HEK293 (cell line): ENCODE results near the gene PHF21A.

Experiments used
- CTCF ChIA-PET: fragments of 350-600 bp; formaldehyde crosslinking; extraction: SDS; loops from one replicate; lab custom pipeline; 2021; ENCODE audit warnings: antibody characterized with exemption; lab: Yijun Ruan, JAX
- POLR2A ChIA-PET: fragments of 300-600 bp; formaldehyde crosslinking; extraction: SDS; loops from one replicate; lab custom pipeline; 2020; ENCODE audit warnings: antibody characterized with exemption, inconsistent platforms; lab: Yijun Ruan, JAX
- H3K27ac ChIP-seq: fragments of 200-500 bp; sonication (Bioruptor generic); 2 replicates; pipeline ENCODE4 v1.5.1; 2014; ENCODE audit warnings: low read depth, low read length, control low read depth, inconsistent platforms; ENCODE audit errors: extremely low read depth
- H3K36me3 ChIP-seq, 2 experiments: fragments of 200-500 bp in 1 of 2; sonication (Bioruptor generic) in 1 of 2; 1 replicate in 1 of 2; 2 replicates in 1 of 2; pipeline ENCODE4 v1.5.1; 2014 to 2017; ENCODE audit warnings: inconsistent platforms in 2 of 2, low read length in 2 of 2; ENCODE audit not compliant: control insufficient read depth in 2 of 2, insufficient read depth in 1 of 2
- H3K4me1 ChIP-seq: fragments of 200-500 bp; sonication (Bioruptor generic); 2 replicates; pipeline ENCODE4 v1.5.1; 2014; ENCODE audit warnings: mild to moderate bottlenecking, low read length, inconsistent platforms; ENCODE audit not compliant: control insufficient read depth, insufficient read depth
- H3K4me3 ChIP-seq: 2 replicates; pipeline ENCODE4 v1.5.1; 2011; ENCODE audit warnings: low read depth, mild to moderate bottlenecking, control low read depth, low read length, moderate library complexity
- H3K9me3 ChIP-seq: fragments of 200-500 bp; sonication (Bioruptor generic); 2 replicates; pipeline ENCODE4 v1.5.1; 2014; ENCODE audit warnings: low read depth, low read length, inconsistent platforms; ENCODE audit not compliant: control insufficient read depth, insufficient read depth
- AEBP2 ChIP-seq: fragments of 450-650 bp; formaldehyde crosslinking; IDR thresholded peaks from 2 replicates; pipeline ENCODE4 v1.5.1; 2016; ENCODE audit warnings: missing biosample characterization, missing genetic modification characterization, borderline replicate concordance
- HOXA7 ChIP-seq: sonication (generic); formaldehyde crosslinking; IDR thresholded peaks from 2 replicates; pipeline ENCODE4 v1.8.1; 2022; ENCODE audit warnings: missing genetic modification reagents, borderline replicate concordance
- PATZ1 ChIP-seq: fragments of 450-650 bp; formaldehyde crosslinking; IDR thresholded peaks from 2 replicates; pipeline ENCODE4 v1.5.1; 2016; ENCODE audit warnings: missing biosample characterization, missing genetic modification characterization
- PRDM1 ChIP-seq: fragments of 450-650 bp; formaldehyde crosslinking; IDR thresholded peaks from 2 replicates; pipeline ENCODE4; 2016; ENCODE audit warnings: missing biosample characterization, missing genetic modification characterization
- SCRT1 ChIP-seq: fragments of 450-650 bp; formaldehyde crosslinking; IDR thresholded peaks from 2 replicates; pipeline ENCODE4 v1.5.1; 2016; ENCODE audit warnings: missing biosample characterization, missing genetic modification characterization, borderline replicate concordance
- ZBTB1 ChIP-seq: fragments of 450-650 bp; formaldehyde crosslinking; IDR thresholded peaks from 2 replicates; pipeline ENCODE4 v1.5.1; 2016; ENCODE audit warnings: missing biosample characterization, missing genetic modification characterization
- ZBTB21 ChIP-seq: fragments of 450-650 bp; formaldehyde crosslinking; IDR thresholded peaks from 2 replicates; pipeline ENCODE4 v1.5.1; 2017; ENCODE audit warnings: missing biosample characterization, missing genetic modification characterization
- ZIC2 ChIP-seq: fragments of 450-650 bp; formaldehyde crosslinking; IDR thresholded peaks from 2 replicates; pipeline ENCODE4 v1.5.1; 2016; ENCODE audit warnings: missing biosample characterization, missing genetic modification characterization
- ZNF132 ChIP-seq: fragments of 450-650 bp; formaldehyde crosslinking; IDR thresholded peaks from 2 replicates; pipeline ENCODE4 v1.5.1; 2017; ENCODE audit warnings: missing biosample characterization, missing genetic modification characterization, borderline replicate concordance
- ZNF133 ChIP-seq: fragments of 450-650 bp; formaldehyde crosslinking; IDR thresholded peaks from 2 replicates; pipeline ENCODE4 v1.5.1; 2016; ENCODE audit warnings: missing biosample characterization, missing genetic modification characterization
- ZNF138 ChIP-seq: fragments of 450-650 bp; formaldehyde crosslinking; IDR thresholded peaks from 2 replicates; pipeline ENCODE4 v1.5.1; 2016; ENCODE audit warnings: missing biosample characterization, missing genetic modification characterization, borderline replicate concordance
- ZNF174 ChIP-seq: fragments of 450-650 bp; formaldehyde crosslinking; IDR thresholded peaks from 2 replicates; pipeline ENCODE4 v1.5.0; 2017; ENCODE audit warnings: missing biosample characterization, mild to moderate bottlenecking, missing genetic modification characterization
- ZNF211 ChIP-seq: fragments of 450-650 bp; formaldehyde crosslinking; IDR thresholded peaks from 2 replicates; pipeline ENCODE4 v1.5.1; 2016; ENCODE audit warnings: low read depth, missing biosample characterization, missing genetic modification characterization
- ZNF23 ChIP-seq: fragments of 450-650 bp; formaldehyde crosslinking; IDR thresholded peaks from 2 replicates; pipeline ENCODE4 v1.5.1; 2016; ENCODE audit warnings: missing biosample characterization, missing genetic modification characterization, borderline replicate concordance
- ZNF280C ChIP-seq: fragments of 450-650 bp; formaldehyde crosslinking; IDR thresholded peaks from 2 replicates; pipeline ENCODE4 v1.5.1; 2016; ENCODE audit warnings: missing biosample characterization, missing genetic modification characterization
- ZNF341 ChIP-seq: fragments of 450-650 bp; formaldehyde crosslinking; IDR thresholded peaks from 2 replicates; pipeline ENCODE4; 2016; ENCODE audit warnings: low read depth, missing biosample characterization, missing genetic modification characterization
- ZNF391 ChIP-seq: fragments of 450-650 bp; formaldehyde crosslinking; IDR thresholded peaks from 2 replicates; pipeline ENCODE4 v1.5.1; 2016; ENCODE audit warnings: low read depth, missing biosample characterization, missing genetic modification characterization, borderline replicate concordance
- ZNF394 ChIP-seq: fragments of 450-650 bp; formaldehyde crosslinking; IDR thresholded peaks from 2 replicates; pipeline ENCODE4 v1.5.1; 2016; ENCODE audit warnings: missing biosample characterization, missing genetic modification characterization, mild to moderate bottlenecking, moderate library complexity, borderline replicate concordance
- ZNF404 ChIP-seq: fragments of 450-650 bp; formaldehyde crosslinking; IDR thresholded peaks from 2 replicates; pipeline ENCODE4 v1.5.1; 2017; ENCODE audit warnings: missing biosample characterization, missing genetic modification characterization
- ZNF544 ChIP-seq: fragments of 450-650 bp; formaldehyde crosslinking; IDR thresholded peaks from 2 replicates; pipeline ENCODE4 v1.5.0; 2017; ENCODE audit warnings: missing biosample characterization, missing genetic modification characterization
- ZNF555 ChIP-seq: fragments of 450-650 bp; formaldehyde crosslinking; conservative IDR thresholded peaks from 2 replicates; pipeline ENCODE4 v1.5.1; 2017; ENCODE audit warnings: missing biosample characterization, mild to moderate bottlenecking, missing genetic modification characterization, inconsistent platforms
- ZNF600 ChIP-seq: fragments of 450-650 bp; formaldehyde crosslinking; IDR thresholded peaks from 2 replicates; pipeline ENCODE4 v1.5.1; 2016; ENCODE audit warnings: missing biosample characterization, missing genetic modification characterization
- ZNF660 ChIP-seq: fragments of 450-650 bp; IDR thresholded peaks from 2 replicates; pipeline ENCODE4 v1.5.1; 2018; ENCODE audit warnings: missing biosample characterization, mild to moderate bottlenecking, missing genetic modification characterization
- ZNF664 ChIP-seq: fragments of 450-650 bp; formaldehyde crosslinking; IDR thresholded peaks from 2 replicates; pipeline ENCODE4 v1.5.1; 2016; ENCODE audit warnings: missing biosample characterization, missing genetic modification characterization
- ZNF747 ChIP-seq: fragments of 450-650 bp; formaldehyde crosslinking; IDR thresholded peaks from 2 replicates; pipeline ENCODE4 v1.5.1; 2016; ENCODE audit warnings: missing biosample characterization, missing genetic modification characterization
- ZNF791 ChIP-seq: fragments of 450-650 bp; formaldehyde crosslinking; IDR thresholded peaks from 2 replicates; pipeline ENCODE4 v1.5.1; 2016; ENCODE audit warnings: missing biosample characterization, missing genetic modification characterization
- ZSCAN23 ChIP-seq: fragments of 450-650 bp; formaldehyde crosslinking; IDR thresholded peaks from 2 replicates; pipeline ENCODE4 v1.5.1; 2016; ENCODE audit warnings: missing biosample characterization, missing genetic modification characterization
- TF ChIP-seq, protein P1 (sequence below): fragments of 450-650 bp; formaldehyde crosslinking; IDR thresholded peaks from 2 replicates; pipeline ENCODE4 v1.5.1; 2016; ENCODE audit warnings: missing biosample characterization, missing genetic modification characterization
- TF ChIP-seq, protein P2 (sequence below): IDR thresholded peaks from 2 replicates; pipeline ENCODE4 v1.6.1; 2011; ENCODE audit warnings: mild to moderate bottlenecking, low read depth, low read length, borderline replicate concordance

PHF21A gene

DNA sequence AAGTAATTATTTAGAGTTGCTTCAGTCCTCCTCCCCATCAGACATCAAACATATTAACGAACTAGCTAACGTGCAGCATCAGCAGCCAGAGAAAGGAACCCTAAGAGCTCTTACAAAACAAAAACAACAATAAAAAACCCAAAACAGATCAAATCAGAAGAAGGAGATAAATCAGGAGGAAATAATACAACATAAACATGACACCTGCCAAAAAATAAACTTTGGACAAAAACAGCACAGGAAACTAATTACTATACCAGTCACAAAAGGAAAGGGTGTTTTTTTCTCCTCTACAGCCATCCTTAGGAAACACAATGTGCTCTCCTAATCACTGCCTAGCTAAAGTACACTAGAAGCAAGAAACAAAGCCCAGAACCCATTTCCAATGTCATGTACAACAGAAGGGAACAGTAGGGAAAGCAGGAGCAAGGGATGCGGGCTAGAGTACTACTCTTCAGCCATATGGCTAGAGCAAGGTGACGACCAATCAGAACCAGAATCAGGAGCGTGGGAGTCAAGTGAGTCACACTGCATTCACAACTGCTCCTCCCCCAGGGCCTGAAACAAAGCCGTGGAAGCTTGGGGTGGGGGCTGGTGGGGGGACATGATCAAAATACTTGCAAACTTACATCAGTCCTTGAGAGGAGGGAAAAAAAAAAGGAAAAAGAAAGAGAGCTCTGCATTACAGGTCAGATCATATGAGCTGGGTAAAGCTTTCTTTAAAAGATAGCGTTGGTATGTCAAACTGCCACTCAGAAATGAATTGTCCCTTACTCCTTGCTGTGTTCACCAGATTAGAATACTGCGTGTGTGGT, 138.4 kb downstream of the PHF21A start:
- Histone ChIP-seq H3K4me1 (peaks cover 5% of the 10 kb centered on the region), H3K4me3 (no peak overlapping the region), H3K27ac (no peak overlapping the region), H3K9me3 (no peaks in the 10 kb centered on the region), H3K36me3 (peaks cover 0 to 15% of the 10 kb centered on the region in 2 experiments; a peak in 1 of 3 replicates)
- POLR2A ChIA-PET, result interaction anchor here (1.2 to 1.4 kb wide), 2 partner anchors 13 to 65 kb away, joined by 4 read pairs; partner anchors contain the start of gene PEX16
- CTCF ChIA-PET, result interaction anchor here (0.6 to 1.9 kb wide), 9 partner anchors 12 to 346 kb away, joined by 3 to 13 read pairs (median 5); no protein-coding TSS in a partner anchor
- no peak for TF ChIP-seq ZIC2 (tag by site-specific recombination)
- TF ChIP-seq ZNF211 (tag by site-specific recombination), result no peak
- TF ChIP-seq ZNF791 (tag by site-specific recombination), result no peak
- TF ChIP-seq HOXA7, result no peak
- TF ChIP-seq ZBTB1 (tag by site-specific recombination), result no peak
- no peak for TF ChIP-seq ZNF138
- no peak for TF ChIP-seq ZNF544 (tag by site-specific recombination)
- TF ChIP-seq, protein P1, sequence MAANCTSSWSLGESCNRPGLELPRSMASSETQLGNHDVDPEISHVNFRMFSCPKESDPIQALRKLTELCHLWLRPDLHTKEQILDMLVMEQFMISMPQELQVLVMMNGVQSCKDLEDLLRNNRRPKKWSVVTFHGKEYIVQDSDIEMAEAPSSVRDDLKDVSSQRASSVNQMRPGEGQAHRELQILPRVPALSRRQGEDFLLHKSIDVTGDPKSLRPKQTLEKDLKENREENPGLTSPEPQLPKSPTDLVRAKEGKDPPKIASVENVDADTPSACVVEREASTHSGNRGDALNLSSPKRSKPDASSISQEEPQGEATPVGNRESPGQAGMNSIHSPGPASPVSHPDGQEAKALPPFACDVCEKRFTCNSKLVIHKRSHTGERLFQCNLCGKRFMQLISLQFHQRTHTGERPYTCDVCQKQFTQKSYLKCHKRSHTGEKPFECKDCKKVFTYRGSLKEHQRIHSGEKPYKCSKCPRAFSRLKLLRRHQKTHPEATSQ (tag by site-specific recombination), result no peak
- TF ChIP-seq ZNF391 (tag by site-specific recombination), result no peak
- no peak for TF ChIP-seq ZNF133 (tag by site-specific recombination)
- TF ChIP-seq ZNF555 (tag by site-specific recombination), result no peak
- no peak for TF ChIP-seq ZNF341 (tag by site-specific recombination)
- peak; percentile 98 for TF ChIP-seq PATZ1 (tag by site-specific recombination)
- TF ChIP-seq ZNF174 (tag by site-specific recombination), result no peak
- no peak for TF ChIP-seq ZNF394 (tag by site-specific recombination)
- no peak for TF ChIP-seq ZBTB21
- TF ChIP-seq SCRT1 (tag by site-specific recombination), result no peak
- TF ChIP-seq, protein P2, sequence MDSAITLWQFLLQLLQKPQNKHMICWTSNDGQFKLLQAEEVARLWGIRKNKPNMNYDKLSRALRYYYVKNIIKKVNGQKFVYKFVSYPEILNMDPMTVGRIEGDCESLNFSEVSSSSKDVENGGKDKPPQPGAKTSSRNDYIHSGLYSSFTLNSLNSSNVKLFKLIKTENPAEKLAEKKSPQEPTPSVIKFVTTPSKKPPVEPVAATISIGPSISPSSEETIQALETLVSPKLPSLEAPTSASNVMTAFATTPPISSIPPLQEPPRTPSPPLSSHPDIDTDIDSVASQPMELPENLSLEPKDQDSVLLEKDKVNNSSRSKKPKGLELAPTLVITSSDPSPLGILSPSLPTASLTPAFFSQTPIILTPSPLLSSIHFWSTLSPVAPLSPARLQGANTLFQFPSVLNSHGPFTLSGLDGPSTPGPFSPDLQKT, result no peak
- TF ChIP-seq ZNF404 (tag by site-specific recombination), result no peak
- no peak for TF ChIP-seq AEBP2 (tag by site-specific recombination)
- TF ChIP-seq ZNF132 (tag by site-specific recombination), result no peak
- no peak for TF ChIP-seq ZSCAN23 (tag by site-specific recombination)
- TF ChIP-seq ZNF747 (tag by site-specific recombination), result no peak
- peak; percentile 8; the same call in 1 of the 2 replicates for TF ChIP-seq ZNF660 (tag by site-specific recombination)
- no peak for TF ChIP-seq ZNF280C
- no peak for TF ChIP-seq ZNF600
- 0 out of 2 replicates have a peak, but pooled peaks have one; percentile 51 for TF ChIP-seq PRDM1 (tag by site-specific recombination)
- no peak for TF ChIP-seq ZNF23 (tag by site-specific recombination)
- TF ChIP-seq ZNF664 (tag by site-specific recombination), result no peak
